Epithelial cell of prostate (primary cell): ENCODE results near the gene GRIFIN.

Source experiments
- DNase-seq: peaks from one replicate; pipeline ENCODE4 v3.0.0-alpha.2; 2011; ENCODE audit warnings: low read depth, low spot score
- H3K27ac ChIP-seq: fragments of 450-650 bp; 2 replicates; pipeline ENCODE4 v1.5.1; 2017; ENCODE audit warnings: mild to moderate bottlenecking

The GRIFIN gene

DNA sequence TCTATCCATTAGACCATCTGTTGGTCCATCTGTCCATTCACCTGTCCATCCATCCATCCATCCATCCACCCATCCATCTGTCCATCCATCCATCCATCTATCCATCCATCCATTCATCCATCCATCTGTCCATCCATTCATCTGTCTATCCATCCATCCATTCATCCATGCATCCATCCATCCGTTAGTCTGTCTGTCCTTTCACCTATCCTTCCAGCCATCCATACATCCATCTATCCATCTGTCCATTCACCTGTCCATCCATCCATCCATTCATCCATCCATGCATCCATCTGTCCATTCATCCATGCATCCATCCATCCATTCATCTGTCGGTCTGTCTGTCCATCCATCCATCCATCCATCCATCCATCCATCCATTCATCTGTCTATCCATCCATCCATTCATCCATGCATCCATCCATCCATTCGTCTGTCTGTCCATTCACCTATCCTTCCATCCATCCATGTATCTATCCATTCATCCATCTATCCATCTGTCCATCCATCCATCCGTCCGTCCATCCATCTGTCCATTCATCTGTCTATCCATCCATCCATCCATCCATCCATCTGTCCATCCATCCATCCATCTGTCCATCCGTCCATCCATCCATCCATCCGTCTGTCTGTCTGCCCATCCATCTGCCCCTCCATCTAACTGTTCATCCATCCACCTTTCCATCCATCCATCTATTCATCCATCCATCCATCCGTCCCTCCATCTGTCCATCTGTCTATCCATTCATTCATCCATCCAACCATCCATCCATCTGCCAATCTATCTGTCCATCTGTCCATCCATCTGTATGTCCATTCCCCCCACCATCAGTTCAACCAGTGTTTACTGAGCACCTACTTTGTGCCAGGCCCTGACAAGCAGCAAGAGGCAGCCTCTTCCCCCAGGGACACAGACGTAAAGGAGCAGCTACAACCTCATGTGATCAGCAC is 38.5 kb upstream of the GRIFIN start:
- DNase-seq = no peak
- no peak overlapping the region for H3K27ac ChIP-seq

DNA sequence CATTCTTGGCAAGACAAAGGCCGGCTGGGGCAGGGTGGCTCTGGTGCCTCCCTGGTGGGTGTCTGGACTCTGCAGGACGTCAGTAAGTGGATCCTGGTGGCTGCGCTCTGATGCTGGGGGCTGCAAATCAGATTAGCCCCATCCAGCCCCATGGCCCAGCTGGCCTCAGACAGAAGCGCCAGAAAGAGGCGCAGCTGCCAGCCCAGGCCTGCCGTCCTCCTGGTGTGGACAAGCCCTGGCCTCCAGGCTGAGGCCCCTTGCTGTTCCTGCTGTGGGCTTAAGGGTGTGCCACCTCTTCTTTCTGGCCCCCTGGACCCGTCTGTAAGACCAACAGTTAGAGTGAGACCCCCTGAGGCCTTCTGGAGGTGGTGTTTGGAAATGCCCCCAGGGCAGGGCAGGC is 37.5 kb upstream of the GRIFIN start:
- no peak overlapping the region for H3K27ac ChIP-seq

DNA sequence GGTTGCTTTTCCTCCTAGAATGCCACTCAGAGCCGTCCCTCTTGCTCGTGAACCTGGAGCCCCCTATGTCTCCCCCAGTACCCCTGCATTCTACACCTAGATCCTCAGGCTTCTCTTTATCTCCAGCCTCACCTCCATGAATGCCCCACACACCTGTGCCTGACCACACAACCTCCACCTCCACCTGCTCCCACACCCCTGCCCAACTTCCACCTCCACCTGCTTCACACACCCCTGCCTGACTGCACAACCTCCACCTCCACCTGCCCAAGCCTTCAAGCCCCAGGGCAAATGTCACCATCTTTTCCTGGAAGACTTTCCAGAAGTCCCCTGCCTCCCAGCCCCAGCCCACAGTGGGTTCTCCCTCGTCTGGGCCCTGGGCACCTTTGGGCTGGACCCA is 36.5 kb upstream of the GRIFIN start:
- H3K27ac ChIP-seq = no peak overlapping the region
- no peak for DNase-seq

More for the DNA sequence above, 37.5 kb upstream of the GRIFIN start:
- no peak for DNase-seq

DNA sequence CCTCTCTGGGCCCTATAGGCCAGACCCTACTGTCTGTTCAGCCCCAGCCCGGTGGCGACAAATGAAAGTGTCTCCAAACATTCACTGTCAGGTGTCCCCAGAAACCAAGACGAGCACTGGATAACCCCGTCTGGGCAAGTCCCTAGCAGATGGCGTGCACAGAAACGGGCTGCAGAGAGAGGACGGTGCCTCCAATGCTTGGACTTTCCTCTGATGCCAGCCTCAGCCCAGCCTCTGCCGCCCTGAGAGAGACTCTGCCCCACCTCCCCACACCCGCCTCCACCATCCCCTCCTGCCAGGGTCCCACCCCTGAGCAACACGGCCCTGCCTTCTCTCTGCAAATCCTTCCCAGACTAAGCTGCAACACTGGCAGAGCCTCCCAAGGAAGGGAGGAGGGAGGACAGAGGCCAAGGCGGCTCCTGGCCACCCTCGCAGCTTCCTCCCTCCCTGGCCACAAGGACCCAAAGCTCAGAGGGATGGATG is 36.0 kb upstream of the GRIFIN start:
- no peak overlapping the region for H3K27ac ChIP-seq
- no peak for DNase-seq

DNA sequence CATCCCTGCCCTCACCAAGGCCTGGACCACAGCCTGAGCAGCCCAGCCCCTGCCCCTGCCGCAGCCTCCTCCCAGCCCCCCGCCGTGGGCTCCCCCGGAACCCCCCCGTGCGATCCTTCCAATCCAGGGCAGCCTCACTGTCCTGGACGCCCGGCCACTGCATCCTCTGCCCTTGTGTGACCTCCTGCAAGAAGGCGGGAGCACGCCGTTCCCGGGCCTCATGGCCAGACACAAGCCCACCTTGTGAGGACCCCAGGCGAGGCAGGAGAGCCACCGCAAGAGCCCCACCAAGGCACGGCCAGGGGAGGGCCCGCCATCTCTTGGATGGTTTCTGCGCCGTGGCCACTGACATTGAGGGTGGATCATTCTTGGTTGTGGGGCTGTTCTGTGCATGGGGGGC is 35.6 kb upstream of the GRIFIN start:
- no peak overlapping the region for H3K27ac ChIP-seq
- DNase-seq = no peak

DNA sequence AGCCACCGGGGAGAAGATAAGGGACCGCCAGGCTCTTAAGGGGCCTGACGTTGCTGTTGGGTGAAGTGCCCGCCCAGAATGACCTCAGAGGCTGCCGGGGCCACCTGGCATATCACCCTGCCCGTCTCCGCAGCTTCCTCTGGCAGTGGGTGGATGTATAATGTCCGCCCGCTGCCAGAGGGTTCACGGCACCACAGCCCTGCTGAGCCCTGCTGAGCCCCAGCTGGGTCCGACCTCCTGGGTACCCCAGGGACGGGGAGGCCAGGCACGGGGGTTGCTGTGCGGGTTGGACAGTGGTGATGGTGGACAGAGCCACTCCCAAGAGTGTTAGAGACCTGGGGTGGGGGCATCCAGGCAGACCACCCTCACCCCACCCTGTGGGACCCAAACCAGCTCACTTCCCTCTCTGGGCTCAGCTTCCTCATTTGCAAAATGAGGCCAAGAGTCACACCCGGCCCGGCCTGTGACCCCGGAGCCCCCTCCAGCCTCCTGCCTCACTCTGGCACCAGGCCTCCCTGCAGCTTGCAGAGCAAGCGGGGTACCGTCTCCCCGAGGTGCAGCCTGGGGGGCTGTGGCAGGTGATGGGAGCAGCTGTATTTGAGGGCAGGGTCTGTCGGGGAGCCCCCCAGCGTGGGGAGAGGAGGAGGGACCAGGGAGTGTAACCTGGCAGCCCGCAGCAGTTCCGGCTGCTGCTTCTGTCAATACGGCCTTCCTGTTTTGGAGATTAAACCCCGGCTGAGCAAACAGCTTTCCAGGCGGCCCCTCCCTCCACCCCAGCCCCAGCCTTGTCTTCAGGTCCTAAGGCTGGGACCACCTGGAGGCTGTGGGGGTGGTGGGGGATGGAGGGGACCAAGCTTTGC is 34.9 kb upstream of the GRIFIN start:
- no peak overlapping the region for H3K27ac ChIP-seq
- no peak for DNase-seq

DNA sequence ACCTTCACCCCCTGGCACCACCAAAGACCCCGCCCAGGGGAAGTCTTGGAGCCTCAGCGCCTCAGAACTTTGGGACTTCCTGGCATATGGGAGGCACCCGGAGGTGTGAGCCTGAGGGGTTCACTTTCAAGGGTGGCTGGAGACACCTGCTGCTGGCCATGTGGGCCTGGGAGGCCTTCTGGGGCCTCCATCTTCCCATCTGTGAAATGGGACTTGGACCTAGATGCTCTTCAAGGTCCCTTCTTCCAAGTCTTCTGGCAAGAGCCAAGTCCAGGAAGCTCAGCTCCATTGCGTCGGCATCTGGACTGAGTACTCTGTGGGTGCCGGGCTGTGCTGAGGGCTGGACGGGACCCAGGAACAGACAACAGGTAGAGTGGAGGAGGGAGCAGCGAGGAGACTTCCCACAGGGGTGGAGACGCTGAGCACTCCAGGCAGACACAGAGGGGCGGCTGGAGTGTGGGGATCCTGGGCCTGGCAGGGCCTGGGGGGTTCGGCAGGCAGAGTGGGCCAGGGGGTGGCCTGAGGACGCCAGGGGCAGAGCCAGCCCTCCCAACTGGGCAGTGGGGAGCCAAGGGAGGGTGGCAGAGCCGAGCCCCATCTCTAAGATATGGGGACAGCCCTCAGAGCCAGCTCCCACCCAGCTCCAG is 34.1 kb upstream of the GRIFIN start:
- no peak overlapping the region for H3K27ac ChIP-seq
- no peak for DNase-seq

DNA sequence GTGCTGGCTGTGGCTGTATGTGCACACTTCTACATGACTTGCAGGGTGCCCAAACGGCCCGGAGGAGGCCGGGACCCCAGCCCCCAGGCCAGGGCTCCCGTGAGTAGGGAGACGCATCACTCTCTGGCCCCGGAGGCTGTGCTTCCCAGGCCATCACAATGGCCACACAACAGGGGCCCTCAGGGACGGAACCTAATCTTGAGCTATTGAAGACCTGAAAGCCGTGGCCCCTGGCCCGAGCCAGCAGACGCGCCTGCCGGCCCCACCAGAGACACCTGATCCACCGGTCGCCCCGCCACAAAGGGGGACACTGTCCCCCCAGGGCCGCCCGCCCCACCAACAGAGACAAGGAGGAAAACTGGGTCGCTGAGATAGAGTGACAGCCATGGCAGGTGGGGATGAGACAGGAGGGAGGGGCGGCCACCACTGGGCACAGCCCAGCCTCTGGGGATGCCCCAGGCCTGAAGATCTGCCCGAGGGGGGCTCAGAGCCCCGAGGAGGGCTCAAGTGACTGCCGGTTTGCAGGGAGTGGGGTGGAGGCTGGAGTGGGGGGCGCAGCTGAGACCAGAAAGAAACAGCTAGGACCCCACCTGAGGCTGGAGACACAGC is 33.2 kb upstream of the GRIFIN start:
- no peak for DNase-seq
- no peak overlapping the region for H3K27ac ChIP-seq

DNA sequence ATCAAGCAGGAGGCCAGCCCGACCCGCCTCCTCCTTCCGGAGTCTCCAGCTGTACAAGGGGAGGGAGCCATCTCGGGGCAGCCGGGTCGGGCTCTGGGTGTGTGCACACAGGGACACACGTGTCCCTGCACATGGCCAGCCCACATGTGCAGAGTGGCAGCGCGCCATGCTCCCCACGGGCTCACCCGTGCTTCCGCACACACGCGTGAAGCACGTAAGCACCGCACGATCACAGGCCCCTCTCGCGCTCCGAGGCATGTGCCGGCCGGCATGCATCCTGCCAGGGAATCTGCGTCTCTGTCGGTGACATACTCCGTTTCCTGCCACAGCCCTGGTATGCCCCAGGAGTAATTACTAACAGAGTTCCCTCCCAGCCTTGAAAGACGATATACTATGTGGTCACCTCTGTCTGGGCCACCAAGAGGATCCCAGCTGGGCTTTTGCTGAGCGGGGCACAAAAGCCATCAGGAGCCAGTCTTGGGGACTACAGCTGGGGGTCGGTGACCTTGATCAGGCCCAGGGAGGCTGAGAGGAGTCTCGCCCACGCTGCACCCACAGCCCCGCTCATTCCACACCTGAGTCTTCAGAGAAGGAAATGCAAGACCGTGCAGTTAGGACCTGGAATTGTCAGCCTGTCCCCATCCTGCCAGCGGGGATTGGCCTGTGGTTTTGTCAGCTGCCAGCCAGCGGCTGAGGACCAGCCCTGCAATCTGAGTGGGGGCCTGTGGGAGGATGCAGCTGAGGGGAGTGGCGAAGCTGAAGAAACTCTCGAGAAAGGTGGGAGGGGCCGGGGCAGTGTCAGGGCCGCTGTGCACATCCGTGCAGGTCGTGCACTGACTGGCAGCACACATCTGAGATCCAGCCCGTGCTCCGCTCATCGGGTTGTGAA is 32.4 kb upstream of the GRIFIN start:
- H3K27ac ChIP-seq = peak overlapping the region; percentile 28
- no peak for DNase-seq

DNA sequence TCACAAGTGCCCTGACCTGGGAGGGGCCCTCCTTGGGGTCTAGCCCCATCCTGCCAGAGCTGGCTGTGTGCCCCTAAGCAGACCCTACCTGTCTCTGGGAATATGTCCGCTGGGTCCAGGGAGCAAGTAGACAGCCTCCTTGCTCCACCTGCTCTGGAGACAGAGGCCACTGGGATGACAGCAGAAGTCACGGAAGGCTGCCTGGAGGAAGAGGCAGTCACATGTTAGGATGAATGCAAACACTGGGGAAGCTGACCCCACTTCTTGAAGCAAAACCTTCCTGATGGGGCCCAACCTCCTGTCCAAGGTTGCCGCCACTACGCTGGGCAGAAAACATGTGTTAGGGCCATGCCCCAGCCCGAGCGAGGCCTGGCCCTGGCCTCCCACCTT is 31.7 kb upstream of the GRIFIN start:
- peak overlapping the region; percentile 28 for H3K27ac ChIP-seq
- no peak for DNase-seq

DNA sequence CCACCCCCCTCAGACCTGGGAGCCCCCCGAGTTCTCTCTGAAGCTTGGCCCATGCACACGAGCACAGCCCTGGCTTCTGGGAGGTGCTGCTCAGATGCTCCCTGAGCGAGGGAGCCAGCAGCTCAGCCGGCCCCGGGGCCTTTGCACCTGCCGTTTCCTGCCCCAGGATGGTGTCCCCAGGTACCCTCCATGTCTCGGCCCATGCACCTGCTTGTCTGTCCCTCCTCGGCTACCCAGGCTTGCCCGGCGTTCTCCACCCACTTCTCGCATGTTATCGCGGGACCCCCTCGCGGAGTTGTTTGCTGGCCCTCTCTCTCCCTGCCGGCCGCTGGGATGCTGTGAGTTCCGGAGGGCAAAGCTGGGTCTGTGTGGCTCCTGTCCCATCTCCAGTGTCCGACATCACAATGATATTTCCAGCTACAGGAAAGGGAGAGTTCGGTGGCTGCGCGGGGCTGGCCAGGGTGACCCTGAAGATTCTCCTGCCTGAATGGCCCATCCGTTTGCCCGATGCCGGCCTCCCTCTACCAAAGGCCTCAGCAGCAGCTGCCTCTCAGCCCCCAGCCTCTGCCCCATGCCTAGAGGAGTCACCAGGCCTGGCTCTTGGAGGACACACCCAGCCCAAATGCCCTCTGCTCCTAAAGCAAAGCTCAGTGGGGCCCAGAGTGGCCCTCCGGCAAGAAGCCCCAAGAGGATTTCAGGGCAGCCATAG is 31.2 kb upstream of the GRIFIN start:
- DNase-seq = no peak
- H3K27ac ChIP-seq = no peak overlapping the region

DNA sequence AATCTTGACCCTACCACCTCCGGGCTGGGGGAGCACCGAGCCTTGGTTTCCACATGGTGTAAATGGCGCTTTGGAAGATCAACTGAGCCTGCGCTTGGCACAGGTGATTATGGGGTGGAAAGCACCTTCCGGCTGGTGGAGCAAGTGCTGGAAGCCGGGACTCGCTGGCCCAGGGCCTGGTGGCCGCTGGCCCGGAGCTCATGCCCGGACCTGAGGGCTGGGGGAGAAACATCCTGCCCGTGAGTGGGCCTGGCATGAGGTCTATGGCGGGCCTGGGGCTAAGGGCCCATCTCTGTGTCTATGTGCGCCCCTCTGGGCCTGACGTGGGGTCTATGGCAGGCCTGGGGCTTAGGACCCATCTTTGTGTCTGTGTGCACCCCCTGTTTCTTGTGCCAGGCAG is 29.2 kb upstream of the GRIFIN start:
- no peak for DNase-seq
- H3K27ac ChIP-seq = no peak overlapping the region

DNA sequence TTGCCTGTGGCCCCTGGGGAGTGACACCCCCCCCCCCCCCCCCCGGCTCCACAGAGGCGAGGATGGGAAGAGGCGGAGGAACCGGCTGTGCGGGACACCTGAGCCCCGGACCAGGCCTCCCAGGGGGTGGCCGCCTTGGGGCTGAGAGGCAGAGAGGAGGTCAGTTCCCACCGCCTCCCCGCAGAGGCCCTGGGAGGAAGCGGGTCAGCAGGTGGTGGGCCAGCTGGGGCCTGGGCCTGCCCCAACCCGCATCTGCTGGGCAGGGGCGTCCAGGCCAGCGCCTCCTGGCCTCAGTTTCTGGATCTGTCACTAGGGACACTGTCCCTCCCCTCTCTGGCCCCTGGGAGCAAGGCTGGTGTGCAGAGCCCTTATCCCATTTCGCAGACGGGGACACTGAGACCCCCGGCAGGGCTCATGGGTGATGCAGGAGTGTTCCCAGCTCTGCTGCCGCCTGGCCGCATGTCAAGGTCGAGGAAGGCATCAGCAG is 28.7 kb upstream of the GRIFIN start:
- DNase-seq = no peak
- H3K27ac ChIP-seq = no peak overlapping the region

DNA sequence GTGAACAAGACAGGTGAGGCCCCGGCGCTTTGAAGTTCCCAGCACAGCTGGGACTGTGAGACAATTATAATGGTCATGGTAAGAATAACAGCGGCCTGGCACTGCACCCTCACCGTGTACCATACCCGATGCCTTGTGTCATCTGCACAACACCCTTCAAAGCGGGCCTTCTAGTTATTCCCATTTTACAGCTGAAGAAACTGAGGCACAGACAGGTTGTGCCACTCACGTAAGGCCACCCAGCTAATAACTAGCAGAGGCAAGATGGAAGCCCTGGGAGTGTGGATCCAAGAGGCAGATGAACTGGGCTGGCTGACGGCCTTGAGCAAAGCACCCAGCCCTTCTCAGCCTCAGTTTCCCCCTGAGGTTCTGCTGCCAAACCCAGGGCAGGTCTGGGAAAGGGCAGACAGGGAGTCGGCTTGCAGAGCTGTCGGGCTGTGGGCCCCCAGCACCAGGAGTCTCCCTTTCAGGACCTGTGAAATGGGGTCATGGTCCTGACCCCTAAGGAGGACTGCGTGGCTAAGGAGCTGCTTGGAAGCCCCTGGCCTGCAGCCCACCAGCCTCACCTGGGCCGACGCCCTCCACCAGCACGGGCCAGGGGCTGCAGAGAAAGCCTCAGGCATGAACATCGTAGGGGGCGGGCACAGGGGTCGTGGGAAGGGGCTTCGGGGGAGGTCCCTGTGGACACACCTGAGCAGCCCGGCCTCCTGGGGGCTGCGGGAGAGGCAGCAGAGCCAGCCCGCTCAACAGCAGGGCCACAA is 28.1 kb upstream of the GRIFIN start:
- H3K27ac ChIP-seq = no peak overlapping the region

DNA sequence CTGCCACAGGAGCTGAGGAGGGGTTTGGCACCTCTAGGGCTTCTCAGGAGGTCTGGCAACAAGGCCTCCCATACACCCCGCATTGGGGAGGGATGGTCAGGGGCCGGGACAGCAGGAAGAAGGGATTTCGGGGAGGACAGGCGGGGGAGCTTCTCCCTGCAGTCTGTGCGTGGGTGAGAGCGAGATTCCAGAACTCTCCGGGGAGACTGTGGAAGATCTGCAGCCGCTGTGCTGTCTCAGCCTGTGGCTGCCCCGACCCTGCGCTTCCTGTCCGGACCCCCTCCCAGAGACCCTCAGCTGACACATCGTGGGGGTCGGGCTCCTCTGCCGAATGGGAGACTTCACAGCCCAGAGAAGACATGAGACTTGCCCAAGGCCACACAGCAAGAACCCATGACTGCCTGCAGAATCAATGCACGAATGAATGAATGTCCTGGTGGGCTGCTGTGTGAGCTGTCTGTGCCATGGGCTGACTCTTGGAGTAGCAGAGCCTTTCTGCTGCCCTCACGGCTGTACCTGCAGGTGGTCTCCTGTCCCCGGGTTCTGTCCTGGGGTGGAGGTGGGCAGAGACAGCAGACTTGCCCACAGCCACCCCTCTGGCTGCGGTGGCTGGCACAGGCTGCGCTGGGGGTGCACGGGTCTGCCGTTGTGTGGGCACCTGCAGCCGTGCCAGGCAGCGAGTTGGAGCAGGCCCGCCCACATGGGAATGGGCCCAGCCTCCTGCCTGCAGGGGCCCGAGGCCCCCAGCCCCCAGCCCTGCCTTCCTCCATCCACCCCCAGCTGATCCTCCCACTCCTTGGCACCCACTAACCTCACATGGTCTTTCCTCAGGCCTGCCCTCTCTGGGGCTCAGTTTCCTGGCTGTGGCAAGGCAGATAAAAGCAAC is 27.1 kb upstream of the GRIFIN start:
- DNase-seq = no peak
- no peak overlapping the region for H3K27ac ChIP-seq

More for the DNA sequence above, 28.1 kb upstream of the GRIFIN start:
- no peak for DNase-seq

DNA sequence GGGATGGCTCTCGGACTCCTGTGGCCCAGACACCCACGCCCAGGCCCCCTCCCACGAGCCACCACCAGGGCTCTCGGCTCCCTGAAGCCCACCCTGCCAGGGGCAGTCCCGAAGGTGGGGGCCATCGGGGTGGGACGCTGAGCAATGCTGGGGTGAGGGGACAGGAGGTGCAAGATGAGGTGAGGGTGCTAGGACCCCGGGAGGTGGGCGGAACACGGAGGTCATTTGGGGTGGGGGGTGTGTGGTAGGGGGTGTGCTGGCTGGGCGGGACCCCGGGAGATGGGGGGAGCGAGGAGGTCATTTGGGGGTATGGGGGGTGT is 26.4 kb upstream of the GRIFIN start:
- DNase-seq = no peak
- H3K27ac ChIP-seq = no peak overlapping the region
